ENCODE results near the gene RBM47. TPM values are rescaled to one million over a fixed set of nuclear protein-coding genes. Genes with fewer than 3 reads are reported as not detected.
A peak's percentile ranks its signal among the peaks of the same experiment; 100 is the strongest.

Gene RBM47
- polyA plus RNA-seq, 3 donors: 79.5 to 101 (median 92.8) TPM

- no peak overlapping the region for H3K4me2 ChIP-seq (replicated peaks; ENCODE audit: extremely low read depth, low read length, poor library complexity, severe bottlenecking)
- no peak overlapping the region for H3K4me3 ChIP-seq (replicated peaks in 1 of 3; ENCODE audit: low read depth in 2 of 3, low read length in 3 of 3)
- H4K20me1 ChIP-seq (ENCODE audit: insufficient read depth, low read length): no peaks in the 10 kb centered on the region
- no peaks in the 10 kb centered on the region for H3K9me3 Mint-ChIP-seq
- H2AFZ ChIP-seq (ENCODE audit: insufficient read depth, low read depth, low read length, poor library complexity, severe bottlenecking): no peak overlapping the region
- no peak overlapping the region for H3K4me3 Mint-ChIP-seq
- H3K4me1 ChIP-seq (ENCODE audit: control insufficient read depth in 1 of 2, insufficient read depth in 2 of 2, low read length in 2 of 2): peaks cover 8% of the 10 kb centered on the region in 2 donors
- H3K36me3 ChIP-seq (replicated peaks in 1 of 2; ENCODE audit: control insufficient read depth in 1 of 2, insufficient read depth in 2 of 2, low read length in 2 of 2): no peaks in the 10 kb centered on the region
- intact Hi-C loops (cut with micrococcal nuclease): no loop called here
- no peaks in the 10 kb centered on the region for H3K79me2 ChIP-seq (ENCODE audit: insufficient read depth, low read length)
- no peaks in the 10 kb centered on the region for H3K9me3 ChIP-seq (replicated peaks in 1 of 2; ENCODE audit: control insufficient read depth in 1 of 2, insufficient read depth in 1 of 2, low read length in 2 of 2)
- H3K27ac Mint-ChIP-seq: no peak overlapping the region
- H3K27me3 ChIP-seq (ENCODE audit: control insufficient read depth in 2 of 2, insufficient read depth in 2 of 2, low read length in 2 of 2): no peaks in the 10 kb centered on the region
- no peaks in the 10 kb centered on the region for H3K36me3 Mint-ChIP-seq
- peaks cover 0 to 1% (median 1%) of the 10 kb centered on the region in 3 donors for H3K27me3 Mint-ChIP-seq (ENCODE audit: low read depth in 3 of 3)
- H3K9ac ChIP-seq (ENCODE audit: insufficient read depth, low read length, poor library complexity, severe bottlenecking): no peak overlapping the region
- peak in 2 of 3 donors; percentile 14 to 16 for DNase-seq
- TF ChIP-seq CTCF (IDR thresholded peaks at IDR 0.05): no peak
- WGBS (ENCODE audit: insufficient coverage): no CpG with 5 or more reads among the region's 3 CpGs
- no peak overlapping the region for H3K27ac ChIP-seq (ENCODE audit: low read depth in 1 of 2, low read length in 2 of 2)
- peaks cover 16% of the 10 kb centered on the region for H3K4me1 Mint-ChIP-seq
Measured at GRCh38 chr4:40373636-40374035, 256.0 kb downstream of the RBM47 start.

Small RNAs within 50 kb of the gene (small RNA-seq; reads per million reads assigned to genes)
- gene AC098869.1 (ENCODE audit: insufficient read length, low read depth) (not detected), gene MIR4802 (ENCODE audit: insufficient read length, low read depth) (2.4 reads per million, percentile 7 among the genes with 10 or more reads in this experiment), gene RNU7-74P (ENCODE audit: insufficient read length, low read depth) (not detected)

Other genes with a start within 250 kb of the RBM47 start
- under 1 TPM; 0.21 to 0.62 (median 0.57) TPM for gene NSUN7, start 120.1 kb upstream of the RBM47 start, polyA plus RNA-seq

All from CD14-positive monocyte (primary cell).